GM12865 (cell line): ENCODE results near the gene C17orf67.

ENCODE experiments used
- DNase-seq: peaks from one replicate; pipeline ENCODE4 v3.0.0; 2010; ENCODE audit warnings: low read depth
- H3K4me3 ChIP-seq: 2 replicates; pipeline ENCODE4 v1.5.1; 2011; ENCODE audit warnings: mild to moderate bottlenecking, low read depth, low read length, control low read depth
- TF ChIP-seq, protein P1 (sequence below): IDR thresholded peaks from 2 replicates; pipeline ENCODE4 v1.5.1; 2011; ENCODE audit warnings: low read length, control low read depth, low read depth, inconsistent platforms; ENCODE audit not compliant: insufficient read depth; ENCODE audit errors: missing control alignments

The C17orf67 gene

DNA sequence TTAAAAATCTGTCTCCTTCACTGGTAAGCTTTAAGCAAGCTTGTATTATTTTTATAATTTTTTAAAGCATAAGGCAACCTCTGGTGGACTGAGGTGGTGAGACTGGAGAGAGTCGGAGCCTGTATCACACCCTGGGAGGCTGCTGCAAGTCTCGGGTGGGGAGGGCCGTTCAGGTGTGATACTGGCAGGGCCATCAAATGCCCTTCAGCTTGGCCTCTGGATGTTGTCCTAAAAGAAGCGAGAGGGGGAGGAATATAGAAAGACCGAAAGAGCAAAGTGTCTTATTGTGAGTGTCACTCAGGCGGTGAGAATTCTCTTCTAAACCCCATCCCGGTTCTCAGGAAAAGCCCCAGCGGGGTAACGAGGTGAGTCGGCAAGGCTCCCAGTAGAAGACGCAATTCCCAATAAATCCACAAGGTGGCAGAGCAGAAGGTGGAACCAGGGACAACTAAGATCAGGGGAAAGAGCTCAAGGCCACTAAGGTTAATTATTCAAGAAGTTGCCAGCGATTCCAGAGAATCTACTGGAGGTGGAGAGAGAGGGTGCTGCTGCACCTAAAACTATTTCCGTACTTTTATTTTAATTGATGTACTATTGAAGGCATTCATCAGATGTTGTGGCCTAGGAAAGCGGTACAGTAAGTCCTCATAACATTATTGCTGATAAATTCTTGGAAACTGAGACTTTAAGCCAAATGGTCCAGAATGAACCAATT, 14.1 kb downstream of the C17orf67 start:
- DNase-seq, result peak; percentile 80
- H3K4me3 ChIP-seq, result no peak overlapping the region
- TF ChIP-seq, protein P1, sequence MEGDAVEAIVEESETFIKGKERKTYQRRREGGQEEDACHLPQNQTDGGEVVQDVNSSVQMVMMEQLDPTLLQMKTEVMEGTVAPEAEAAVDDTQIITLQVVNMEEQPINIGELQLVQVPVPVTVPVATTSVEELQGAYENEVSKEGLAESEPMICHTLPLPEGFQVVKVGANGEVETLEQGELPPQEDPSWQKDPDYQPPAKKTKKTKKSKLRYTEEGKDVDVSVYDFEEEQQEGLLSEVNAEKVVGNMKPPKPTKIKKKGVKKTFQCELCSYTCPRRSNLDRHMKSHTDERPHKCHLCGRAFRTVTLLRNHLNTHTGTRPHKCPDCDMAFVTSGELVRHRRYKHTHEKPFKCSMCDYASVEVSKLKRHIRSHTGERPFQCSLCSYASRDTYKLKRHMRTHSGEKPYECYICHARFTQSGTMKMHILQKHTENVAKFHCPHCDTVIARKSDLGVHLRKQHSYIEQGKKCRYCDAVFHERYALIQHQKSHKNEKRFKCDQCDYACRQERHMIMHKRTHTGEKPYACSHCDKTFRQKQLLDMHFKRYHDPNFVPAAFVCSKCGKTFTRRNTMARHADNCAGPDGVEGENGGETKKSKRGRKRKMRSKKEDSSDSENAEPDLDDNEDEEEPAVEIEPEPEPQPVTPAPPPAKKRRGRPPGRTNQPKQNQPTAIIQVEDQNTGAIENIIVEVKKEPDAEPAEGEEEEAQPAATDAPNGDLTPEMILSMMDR, result peak; percentile 82

DNA sequence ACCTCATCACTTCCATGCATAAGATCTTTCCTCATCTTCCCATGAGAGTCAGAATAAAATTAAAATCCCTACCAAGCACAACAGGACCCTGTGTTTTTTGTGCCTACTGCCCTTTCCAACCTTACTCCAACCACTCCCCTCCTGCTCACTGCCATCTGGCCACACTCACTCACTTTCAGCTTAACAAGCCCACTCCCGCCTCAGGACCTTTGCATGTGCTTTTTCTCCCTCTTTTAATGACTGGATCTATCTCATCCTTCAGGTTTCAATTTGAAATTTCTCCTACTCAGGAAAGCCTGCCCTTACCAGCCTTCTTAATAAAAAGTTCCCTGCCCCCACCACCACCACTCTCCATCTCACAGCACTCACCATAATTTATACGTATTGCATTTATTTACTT, 14.7 kb downstream of the C17orf67 start:
- TF ChIP-seq, protein P1, result no peak
- DNase-seq, result no peak
- no peak overlapping the region for H3K4me3 ChIP-seq

DNA sequence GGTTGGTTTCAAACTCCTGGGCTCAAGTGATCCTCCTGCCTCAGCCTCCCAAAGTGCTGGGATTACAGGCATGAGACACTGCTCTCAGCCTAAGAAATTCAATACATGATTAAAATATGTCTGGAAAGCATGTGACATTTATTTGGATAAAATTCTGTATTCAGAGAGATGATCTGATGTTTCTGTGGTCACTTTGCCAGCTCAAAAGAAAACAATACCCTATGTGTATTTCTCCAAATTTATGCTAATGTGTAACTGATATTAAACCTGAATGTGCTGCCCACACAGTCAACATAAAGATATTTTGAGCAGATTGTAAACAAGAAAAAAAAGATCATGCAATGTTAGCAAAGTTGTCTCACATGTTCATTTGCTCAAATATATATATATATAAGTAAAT, 16.7 kb downstream of the C17orf67 start:
- no peak for DNase-seq
- H3K4me3 ChIP-seq, result no peak overlapping the region
- TF ChIP-seq, protein P1, result no peak

DNA sequence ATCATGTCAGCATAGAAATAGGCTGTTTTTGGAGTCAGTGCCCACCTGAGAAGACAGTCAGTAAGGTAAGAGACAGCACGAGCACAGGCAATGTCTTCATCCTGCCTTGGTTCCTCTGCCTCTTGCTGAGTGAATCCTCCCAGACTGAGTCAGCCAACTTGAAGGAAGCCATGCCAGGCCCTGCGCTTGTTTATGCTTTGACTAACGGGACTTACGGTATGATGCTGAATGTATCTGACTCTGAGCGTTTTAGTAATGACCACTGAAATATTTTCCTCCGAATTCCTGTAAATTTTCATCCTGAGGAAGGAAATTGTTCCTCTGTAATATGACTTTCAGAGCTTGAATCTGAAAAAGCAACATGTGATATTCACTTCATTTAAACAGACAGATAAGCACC, 18.0 kb downstream of the C17orf67 start:
- no peak for DNase-seq
- no peak overlapping the region for H3K4me3 ChIP-seq
- TF ChIP-seq, protein P1, result no peak

DNA sequence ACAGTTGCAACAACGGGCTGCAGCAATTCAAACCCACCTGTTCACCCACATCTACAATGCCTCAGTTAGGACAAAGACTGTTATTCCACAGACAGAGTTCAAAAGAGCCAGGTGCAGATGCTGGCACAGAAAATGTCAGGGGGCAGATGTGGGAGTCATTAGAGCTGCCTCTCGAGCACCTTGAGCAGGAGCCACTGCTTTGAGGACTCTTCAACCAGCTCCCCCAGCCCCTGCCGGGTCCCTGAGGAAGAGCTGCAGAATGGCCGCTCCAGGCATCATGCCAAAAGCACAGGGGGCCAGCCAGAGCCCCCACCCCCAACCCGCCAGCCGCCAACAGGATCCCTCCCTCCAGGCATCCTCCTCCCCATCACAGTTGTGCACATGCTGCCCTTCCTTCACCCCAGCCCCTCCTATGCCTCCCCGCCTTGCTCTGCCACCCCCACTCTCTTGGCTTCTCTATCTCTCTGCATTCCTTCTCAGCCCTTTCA, 20.8 kb downstream of the C17orf67 start:
- H3K4me3 ChIP-seq, result no peak overlapping the region
- TF ChIP-seq, protein P1, result no peak
- no peak for DNase-seq

DNA sequence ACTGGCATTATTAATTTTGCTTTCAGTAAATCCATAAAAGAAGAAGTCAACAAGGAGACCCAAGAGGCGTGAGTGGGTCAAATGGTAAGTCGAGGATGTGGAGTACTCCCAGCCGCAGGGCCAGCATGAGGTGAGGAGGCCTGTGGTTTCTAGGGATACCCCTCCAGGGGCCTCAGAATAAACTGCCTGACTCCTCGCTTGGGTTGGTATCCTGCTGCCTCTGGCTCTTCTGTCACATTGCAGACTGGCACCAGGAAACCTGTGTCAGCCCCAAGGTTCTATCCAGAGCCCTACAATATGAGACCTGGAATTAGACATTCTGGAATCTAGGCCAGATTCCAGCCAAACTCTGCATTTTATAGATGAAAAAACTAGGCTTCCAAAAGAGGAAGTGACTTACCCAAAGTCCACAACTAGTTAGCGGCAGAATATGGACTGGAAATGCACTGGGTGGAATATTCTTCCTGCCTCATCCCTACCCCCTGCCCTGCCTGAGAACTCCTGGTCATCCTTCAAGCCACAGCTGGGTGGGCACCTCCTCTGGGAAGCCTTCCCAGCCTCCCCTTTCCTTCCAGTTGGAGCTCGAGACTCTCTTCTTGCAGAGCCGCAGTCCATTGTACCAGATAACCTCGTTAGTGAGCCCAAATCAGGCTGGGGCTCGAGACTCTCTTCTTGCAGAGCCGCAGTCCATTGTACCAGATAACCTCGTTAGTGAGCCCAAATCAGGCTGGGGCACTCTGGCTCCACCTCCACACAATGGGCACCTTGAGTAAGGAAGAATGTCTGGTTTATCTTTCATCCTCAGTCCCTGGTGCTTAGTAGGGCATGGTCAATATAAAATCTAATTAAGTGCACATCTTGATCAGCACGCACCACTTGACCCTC, 22.6 kb downstream of the C17orf67 start:
- no peak overlapping the region for H3K4me3 ChIP-seq
- DNase-seq, result no peak
- TF ChIP-seq, protein P1, result no peak
